Type B pancreatic cell (in vitro differentiated cells): ENCODE data around the gene TEX2. TPM values are rescaled to one million over a fixed set of nuclear protein-coding genes. Genes with fewer than 3 reads are reported as not detected.

ENCODE experiments used
- DNase-seq: peaks from one replicate; pipeline ENCODE4 v3.0.0; 2021; ENCODE audit warnings: mixed read lengths; ENCODE audit not compliant: unreplicated experiment; ENCODE audit errors: extremely low spot score
- H3K27ac Mint-ChIP-seq: 2 replicates; pipeline ENCODE4 v1.8.0; 2021; ENCODE audit warnings: mild to moderate bottlenecking, mixed read lengths
- H3K27me3 Mint-ChIP-seq: 2 replicates; pipeline ENCODE4 v1.8.0; 2021; ENCODE audit warnings: mixed read lengths
- H3K36me3 Mint-ChIP-seq: 2 replicates; pipeline ENCODE4 v1.8.0; 2021; ENCODE audit warnings: mixed read lengths
- H3K4me1 Mint-ChIP-seq: one replicate; pipeline ENCODE4 v1.8.0; 2021; ENCODE audit warnings: mixed read lengths; ENCODE audit not compliant: unreplicated experiment
- H3K4me3 Mint-ChIP-seq: 2 replicates; pipeline ENCODE4 v1.8.0; 2021; ENCODE audit warnings: mild to moderate bottlenecking, mixed read lengths
- H3K9me3 Mint-ChIP-seq: 2 replicates; pipeline ENCODE4 v1.8.0; 2021; ENCODE audit warnings: mixed read lengths
- total RNA-seq: library from RNA; stranded (reverse); gene quantifications from 2 replicates; pipeline ENCODE4 v1.2.1, GENCODE V29; 2021; ENCODE audit warnings: low replicate concordance
- TF ChIP-seq, protein P1 (sequence below): fragments of 200-600 bp; sonication (generic); conservative IDR thresholded peaks from 2 replicates; pipeline ENCODE4 v1.5.0; 2021; ENCODE audit warnings: antibody characterized with exemption, mild to moderate bottlenecking

Gene TEX2
- total RNA-seq, 1 donor from 2014 or later: 23.3 TPM

DNA sequence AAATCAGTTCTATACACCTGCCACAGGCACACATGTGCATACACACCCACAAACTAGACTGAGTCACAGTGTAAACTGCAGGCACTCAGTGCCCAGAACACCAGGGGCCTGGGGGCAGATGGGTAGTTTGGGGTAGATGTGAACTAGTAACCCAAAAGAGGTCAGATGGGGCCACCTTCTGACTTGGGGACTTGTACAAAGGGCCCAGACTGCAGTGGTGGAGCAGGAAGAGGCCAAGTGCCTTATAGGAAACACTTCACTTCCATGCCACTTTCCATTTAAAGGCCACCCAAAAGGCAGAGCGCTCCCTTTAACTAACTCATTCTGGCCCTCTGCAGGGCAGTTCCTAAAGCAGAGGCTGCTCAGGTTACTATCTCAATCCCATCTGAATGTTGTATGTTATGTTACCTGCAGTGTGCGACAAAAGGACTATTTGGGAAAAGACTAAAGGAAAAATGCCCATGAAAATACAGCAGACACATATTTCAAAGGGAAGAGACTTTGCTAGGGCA, 105.3 kb downstream of the TEX2 start:
- DNase-seq: no peak
- H3K4me3 Mint-ChIP-seq: no peak overlapping the region
- TF ChIP-seq, protein P1, sequence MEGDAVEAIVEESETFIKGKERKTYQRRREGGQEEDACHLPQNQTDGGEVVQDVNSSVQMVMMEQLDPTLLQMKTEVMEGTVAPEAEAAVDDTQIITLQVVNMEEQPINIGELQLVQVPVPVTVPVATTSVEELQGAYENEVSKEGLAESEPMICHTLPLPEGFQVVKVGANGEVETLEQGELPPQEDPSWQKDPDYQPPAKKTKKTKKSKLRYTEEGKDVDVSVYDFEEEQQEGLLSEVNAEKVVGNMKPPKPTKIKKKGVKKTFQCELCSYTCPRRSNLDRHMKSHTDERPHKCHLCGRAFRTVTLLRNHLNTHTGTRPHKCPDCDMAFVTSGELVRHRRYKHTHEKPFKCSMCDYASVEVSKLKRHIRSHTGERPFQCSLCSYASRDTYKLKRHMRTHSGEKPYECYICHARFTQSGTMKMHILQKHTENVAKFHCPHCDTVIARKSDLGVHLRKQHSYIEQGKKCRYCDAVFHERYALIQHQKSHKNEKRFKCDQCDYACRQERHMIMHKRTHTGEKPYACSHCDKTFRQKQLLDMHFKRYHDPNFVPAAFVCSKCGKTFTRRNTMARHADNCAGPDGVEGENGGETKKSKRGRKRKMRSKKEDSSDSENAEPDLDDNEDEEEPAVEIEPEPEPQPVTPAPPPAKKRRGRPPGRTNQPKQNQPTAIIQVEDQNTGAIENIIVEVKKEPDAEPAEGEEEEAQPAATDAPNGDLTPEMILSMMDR: no peak
- no peaks in the 10 kb centered on the region for H3K9me3 Mint-ChIP-seq
- peaks cover 44% of the 10 kb centered on the region for H3K4me1 Mint-ChIP-seq
- no peaks in the 10 kb centered on the region for H3K27me3 Mint-ChIP-seq
- peaks cover 10% of the 10 kb centered on the region for H3K36me3 Mint-ChIP-seq
- peak overlapping the region; percentile 97 for H3K27ac Mint-ChIP-seq

DNA sequence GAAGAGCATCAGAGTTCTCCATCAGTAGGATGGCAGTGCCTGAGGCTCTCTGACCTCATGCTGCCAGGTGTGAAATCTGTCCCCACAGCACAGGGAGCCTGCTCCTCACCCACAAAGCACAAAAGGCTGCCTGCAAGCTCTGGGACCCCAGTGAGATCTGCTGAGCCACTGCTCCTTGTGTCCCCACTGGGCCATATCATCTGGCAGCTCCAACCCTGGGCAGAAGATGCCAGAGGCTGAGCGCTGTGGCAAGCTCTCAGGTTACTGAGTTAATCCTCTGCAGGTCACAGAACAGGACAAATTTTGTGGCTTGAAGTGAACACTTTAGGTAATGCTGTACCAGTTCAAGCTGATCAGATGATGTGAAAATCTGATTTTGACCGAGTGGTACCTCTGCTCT, 106.4 kb downstream of the TEX2 start:
- Mint-ChIP-seq H3K4me1 (peaks cover 40% of the 10 kb centered on the region), H3K36me3 (peaks cover 12% of the 10 kb centered on the region), H3K4me3 (no peak overlapping the region), H3K9me3 (no peaks in the 10 kb centered on the region), H3K27ac (no peak overlapping the region), H3K27me3 (no peaks in the 10 kb centered on the region)
- TF ChIP-seq, protein P1: no peak
- DNase-seq: no peak

GRCh38 chr17:64155751-64156544, 107.1 kb downstream of the TEX2 start:
- TF ChIP-seq, protein P1: no peak
- peaks cover 7% of the 10 kb centered on the region for H3K36me3 Mint-ChIP-seq
- peaks cover 32% of the 10 kb centered on the region for H3K4me1 Mint-ChIP-seq
- no peak for DNase-seq
- no peaks in the 10 kb centered on the region for H3K27me3 Mint-ChIP-seq
- H3K9me3 Mint-ChIP-seq: no peaks in the 10 kb centered on the region
- no peak overlapping the region for H3K4me3 Mint-ChIP-seq
- H3K27ac Mint-ChIP-seq: no peak overlapping the region

GRCh38 chr17:64155129-64155528, 107.9 kb downstream of the TEX2 start:
- Mint-ChIP-seq H3K36me3 (peaks cover 7% of the 10 kb centered on the region), H3K27me3 (no peaks in the 10 kb centered on the region), H3K27ac (no peak overlapping the region), H3K4me3 (no peak overlapping the region), H3K4me1 (peaks cover 32% of the 10 kb centered on the region), H3K9me3 (no peaks in the 10 kb centered on the region)
- TF ChIP-seq, protein P1: no peak
- DNase-seq: no peak

GRCh38 chr17:64154717-64155116, 108.3 kb downstream of the TEX2 start:
- TF ChIP-seq, protein P1: no peak
- peaks cover 32% of the 10 kb centered on the region for H3K4me1 Mint-ChIP-seq

More at GRCh38 chr17:64154717-64155116, 108.3 kb downstream of the TEX2 start:
- DNase-seq: no peak
- no peaks in the 10 kb centered on the region for H3K27me3 Mint-ChIP-seq
- H3K4me3 Mint-ChIP-seq: no peak overlapping the region
- H3K27ac Mint-ChIP-seq: no peak overlapping the region
- no peaks in the 10 kb centered on the region for H3K9me3 Mint-ChIP-seq
- H3K36me3 Mint-ChIP-seq: peaks cover 7% of the 10 kb centered on the region
